Mammary epithelial cell (primary cell): ENCODE data around the gene F9.
"Not testable (repeated sequence)": the region's sequence is repeated elsewhere in the genome, so short reads cannot be mapped to it uniquely, and the experiment has no call there.

Experiments used
- CTCF ChIP-seq, 2 donors: IDR thresholded peaks in 1 of 2; conservative IDR thresholded peaks in 1 of 2; 2 replicates each; pipeline ENCODE4 v1.5.1; 2011 to 2012; ENCODE audit warnings: inconsistent platforms in 2 of 2, low read length in 2 of 2, mild to moderate bottlenecking in 2 of 2, control low read depth in 1 of 2, low read depth in 1 of 2; ENCODE audit not compliant: insufficient read depth in 1 of 2; ENCODE audit errors: extremely low read depth in 1 of 2
- EZH2 ChIP-seq: IDR thresholded peaks from 2 replicates; pipeline ENCODE4 v1.6.1; 2012; ENCODE audit warnings: low read length, inconsistent platforms, borderline replicate concordance

GRCh38 chrX:139528829-139529228 lies 1.7 kb upstream of the F9 start:
- TF ChIP-seq CTCF (conservative IDR thresholded peaks at IDR 0.05 in 1 of 2, IDR thresholded peaks at IDR 0.05 in 1 of 2; ENCODE audit: extremely low read depth in 1 of 2, insufficient read depth in 1 of 2, low read depth in 1 of 2, low read length in 2 of 2); EZH2: not testable (repeated sequence)
